ENCODE measurements around the gene CNKSR3. TPM values are rescaled to one million over a fixed set of nuclear protein-coding genes. Genes with fewer than 3 reads are reported as not detected.

The CNKSR3 gene
- total RNA-seq, 1 experiment from 2014 or later, result 5.6 TPM

DNA sequence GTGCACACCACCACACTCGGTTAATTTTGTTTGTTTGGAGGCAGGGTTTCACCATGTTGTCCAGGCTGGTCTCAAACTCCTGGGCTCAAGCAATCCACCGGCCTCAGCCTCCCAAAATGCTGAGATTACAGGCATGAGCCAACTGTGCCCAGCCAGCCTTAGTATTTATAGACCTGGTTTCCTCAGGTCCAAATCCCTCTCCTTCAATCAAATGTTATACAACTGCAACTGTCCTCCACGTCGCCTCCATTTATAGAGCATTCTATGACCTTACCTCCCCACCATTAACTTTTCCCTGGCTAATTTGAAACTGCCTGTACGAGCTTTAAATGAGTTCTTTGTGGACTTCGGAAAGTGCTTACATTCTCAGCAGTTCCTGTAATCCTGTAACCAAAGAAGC lies 114.6 kb downstream of the CNKSR3 start:
- peaks cover 0 to 11% of the 10 kb centered on the region in 2 experiments; a peak in 2 of 4 replicates for H3K4me1 Mint-ChIP-seq
- DNase-seq, result no peak
- H4K5ac ChIP-seq (ENCODE audit: insufficient read length, low read depth, low read length), result no peak overlapping the region
- H3K4me2 ChIP-seq (ENCODE audit: insufficient read depth, insufficient read length, low read length), result no peak overlapping the region
- no peak overlapping the region for H2AFZ ChIP-seq (ENCODE audit: low read length)
- H3K4ac ChIP-seq (ENCODE audit: low read depth, low read length), result no peak overlapping the region
- WGBS (ENCODE audit: extremely low coverage, insufficient read length, low lambda C conversion rate), result no CpG with 5 or more reads among the region's 6 CpGs
- TF ChIP-seq, protein P1, sequence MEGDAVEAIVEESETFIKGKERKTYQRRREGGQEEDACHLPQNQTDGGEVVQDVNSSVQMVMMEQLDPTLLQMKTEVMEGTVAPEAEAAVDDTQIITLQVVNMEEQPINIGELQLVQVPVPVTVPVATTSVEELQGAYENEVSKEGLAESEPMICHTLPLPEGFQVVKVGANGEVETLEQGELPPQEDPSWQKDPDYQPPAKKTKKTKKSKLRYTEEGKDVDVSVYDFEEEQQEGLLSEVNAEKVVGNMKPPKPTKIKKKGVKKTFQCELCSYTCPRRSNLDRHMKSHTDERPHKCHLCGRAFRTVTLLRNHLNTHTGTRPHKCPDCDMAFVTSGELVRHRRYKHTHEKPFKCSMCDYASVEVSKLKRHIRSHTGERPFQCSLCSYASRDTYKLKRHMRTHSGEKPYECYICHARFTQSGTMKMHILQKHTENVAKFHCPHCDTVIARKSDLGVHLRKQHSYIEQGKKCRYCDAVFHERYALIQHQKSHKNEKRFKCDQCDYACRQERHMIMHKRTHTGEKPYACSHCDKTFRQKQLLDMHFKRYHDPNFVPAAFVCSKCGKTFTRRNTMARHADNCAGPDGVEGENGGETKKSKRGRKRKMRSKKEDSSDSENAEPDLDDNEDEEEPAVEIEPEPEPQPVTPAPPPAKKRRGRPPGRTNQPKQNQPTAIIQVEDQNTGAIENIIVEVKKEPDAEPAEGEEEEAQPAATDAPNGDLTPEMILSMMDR (conservative IDR thresholded peaks at IDR 0.05), result no peak
- no peak overlapping the region for H3K9ac ChIP-seq (ENCODE audit: extremely low read depth, insufficient read length, low read length)
- H4K91ac ChIP-seq (ENCODE audit: insufficient read length, low read depth, low read length), result no peak overlapping the region
- no peaks in the 10 kb centered on the region for H3K79me1 ChIP-seq (ENCODE audit: insufficient read depth, low read depth, low read length, poor library complexity, severe bottlenecking)
- H3K18ac ChIP-seq (ENCODE audit: insufficient read length, low read depth, low read length), result no peak overlapping the region
- no peak overlapping the region for H3K56ac ChIP-seq (ENCODE audit: insufficient read length, low read depth, low read length)
- H3K9me3 ChIP-seq (ENCODE audit: control insufficient read depth, low read depth, low read length), result no peaks in the 10 kb centered on the region
- no peak overlapping the region for H2BK20ac ChIP-seq (ENCODE audit: low read depth, low read length, poor library complexity, severe bottlenecking)
- H4K8ac ChIP-seq (replicated peaks; ENCODE audit: insufficient read length, low read depth, low read length), result no peak overlapping the region
- no peak overlapping the region for H3K27ac ChIP-seq (ENCODE audit: insufficient read length, low read depth, low read length)
- no peak overlapping the region for H2AK5ac ChIP-seq (ENCODE audit: insufficient read length, low read length)
- no peaks in the 10 kb centered on the region for H3K23me2 ChIP-seq (ENCODE audit: insufficient read length, low read depth, low read length, poor library complexity, severe bottlenecking)
- no peaks in the 10 kb centered on the region for H3K79me2 ChIP-seq (ENCODE audit: insufficient read depth, low read length)
- no peak overlapping the region for H3K23ac ChIP-seq (ENCODE audit: insufficient read length, low read depth, low read length)
- H2BK15ac ChIP-seq (ENCODE audit: low read depth, low read length), result no peak overlapping the region
- no peaks in the 10 kb centered on the region for H3K27me3 Mint-ChIP-seq (ENCODE audit: low read depth)
- H2BK12ac ChIP-seq (ENCODE audit: insufficient read length, low read depth, low read length), result no peak overlapping the region
- H4K20me1 ChIP-seq (ENCODE audit: control insufficient read depth, insufficient read depth, insufficient read length), result no peaks in the 10 kb centered on the region
- no peaks in the 10 kb centered on the region for H3K27me3 ChIP-seq (ENCODE audit: insufficient read depth, low read length)
- H3K4me1 ChIP-seq (ENCODE audit: insufficient read depth, low read length), result no peaks in the 10 kb centered on the region
- H3T11ph ChIP-seq (ENCODE audit: low read length), result no peak overlapping the region
- H3K9me3 Mint-ChIP-seq, result no peaks in the 10 kb centered on the region
- no peak overlapping the region for H3K4me3 Mint-ChIP-seq
- no peak overlapping the region for H3K14ac ChIP-seq (ENCODE audit: insufficient read depth, low read length)
- H2BK5ac ChIP-seq (ENCODE audit: insufficient read length, low read length), result no peak overlapping the region
- no peak overlapping the region for H2BK120ac ChIP-seq (ENCODE audit: low read depth, low read length, poor library complexity, severe bottlenecking)
- H3K36me3 Mint-ChIP-seq (ENCODE audit: insufficient read depth in 1 of 3, low read depth in 3 of 3), result peaks cover 0 to 2% (median 0%) of the 10 kb centered on the region in 3 experiments; a peak in 2 of 7 replicates
- no peak overlapping the region for H3K27ac Mint-ChIP-seq

Measured in H9 (cell line).